ENCODE data around the gene CD34. TPM values are rescaled to one million over a fixed set of nuclear protein-coding genes. Genes with fewer than 3 reads are reported as not detected.

Gene CD34
- total RNA-seq, 1 donor from 2014 or later = not detected

DNA sequence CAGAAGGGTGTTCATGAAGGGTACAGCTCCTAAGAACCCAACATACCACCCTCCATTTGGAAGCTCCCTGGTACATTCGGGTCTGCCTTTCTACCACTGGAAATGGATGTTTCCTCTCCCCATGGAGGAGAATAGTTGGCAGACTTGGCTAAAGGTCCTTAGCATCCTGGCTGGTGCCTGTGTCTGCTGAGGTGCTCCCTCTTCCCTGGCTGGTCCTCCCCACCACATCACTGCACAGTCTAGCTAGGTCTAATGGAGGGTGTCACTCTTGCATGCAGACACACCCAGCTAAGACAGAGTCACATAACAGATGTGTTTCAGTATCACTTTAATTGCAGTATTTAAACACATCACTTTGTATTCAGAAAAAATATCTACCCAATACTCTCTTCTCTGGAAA, 24.7 kb downstream of the CD34 start:
- H3K4me3 ChIP-seq (ENCODE audit: low read depth, low read length) = no peak overlapping the region
- no peak for DNase-seq (ENCODE audit: low read depth)
- TF ChIP-seq, protein P1, sequence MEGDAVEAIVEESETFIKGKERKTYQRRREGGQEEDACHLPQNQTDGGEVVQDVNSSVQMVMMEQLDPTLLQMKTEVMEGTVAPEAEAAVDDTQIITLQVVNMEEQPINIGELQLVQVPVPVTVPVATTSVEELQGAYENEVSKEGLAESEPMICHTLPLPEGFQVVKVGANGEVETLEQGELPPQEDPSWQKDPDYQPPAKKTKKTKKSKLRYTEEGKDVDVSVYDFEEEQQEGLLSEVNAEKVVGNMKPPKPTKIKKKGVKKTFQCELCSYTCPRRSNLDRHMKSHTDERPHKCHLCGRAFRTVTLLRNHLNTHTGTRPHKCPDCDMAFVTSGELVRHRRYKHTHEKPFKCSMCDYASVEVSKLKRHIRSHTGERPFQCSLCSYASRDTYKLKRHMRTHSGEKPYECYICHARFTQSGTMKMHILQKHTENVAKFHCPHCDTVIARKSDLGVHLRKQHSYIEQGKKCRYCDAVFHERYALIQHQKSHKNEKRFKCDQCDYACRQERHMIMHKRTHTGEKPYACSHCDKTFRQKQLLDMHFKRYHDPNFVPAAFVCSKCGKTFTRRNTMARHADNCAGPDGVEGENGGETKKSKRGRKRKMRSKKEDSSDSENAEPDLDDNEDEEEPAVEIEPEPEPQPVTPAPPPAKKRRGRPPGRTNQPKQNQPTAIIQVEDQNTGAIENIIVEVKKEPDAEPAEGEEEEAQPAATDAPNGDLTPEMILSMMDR (conservative IDR thresholded peaks at IDR 0.05; ENCODE audit: low read depth, low read length) = no peak

GRCh38 chr1:207885129-207886032, 25.5 kb downstream of the CD34 start:
- TF ChIP-seq, protein P1 (conservative IDR thresholded peaks at IDR 0.05; ENCODE audit: low read depth, low read length) = peak; percentile 96
- no peak for DNase-seq (ENCODE audit: low read depth)
- no peak overlapping the region for H3K4me3 ChIP-seq (ENCODE audit: low read depth, low read length)

DNA sequence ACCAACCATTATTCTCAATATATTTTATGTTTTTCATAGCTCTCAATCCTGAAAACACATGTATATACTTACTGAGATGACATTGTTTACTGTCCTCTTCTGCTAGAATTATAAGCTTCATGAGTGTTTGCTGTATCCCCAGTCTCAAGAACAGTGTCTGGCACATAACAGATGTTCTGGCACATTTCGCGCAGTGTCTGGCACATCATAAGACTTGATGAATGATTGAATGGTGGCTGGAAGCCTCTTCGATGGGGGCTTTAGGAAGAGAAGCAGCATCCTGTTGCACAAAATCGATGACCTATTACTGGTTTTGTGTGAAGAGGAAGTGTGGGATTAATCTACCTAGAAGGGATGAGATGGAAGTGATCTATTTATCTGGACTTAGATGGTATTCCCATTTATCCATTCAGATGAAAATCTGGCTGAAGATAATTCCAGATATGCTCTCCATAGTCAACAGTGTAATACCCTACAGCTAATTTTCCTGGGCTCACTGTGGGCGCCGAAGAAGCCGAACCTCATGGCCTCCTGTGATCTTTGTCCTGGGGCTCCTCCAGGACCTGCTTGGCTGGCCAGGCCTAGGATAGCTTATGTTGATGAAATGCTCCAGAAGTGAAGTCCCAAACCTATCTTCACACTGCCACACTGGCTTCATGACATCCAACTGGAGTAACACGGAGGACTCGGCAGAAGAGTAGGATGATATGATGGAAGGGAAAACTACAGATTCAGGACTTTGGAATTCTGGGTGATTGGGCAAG, 26.5 kb downstream of the CD34 start:
- DNase-seq (ENCODE audit: low read depth) = no peak
- H3K4me3 ChIP-seq (ENCODE audit: low read depth, low read length) = no peak overlapping the region
- TF ChIP-seq, protein P1 (conservative IDR thresholded peaks at IDR 0.05; ENCODE audit: low read depth, low read length) = no peak

DNA sequence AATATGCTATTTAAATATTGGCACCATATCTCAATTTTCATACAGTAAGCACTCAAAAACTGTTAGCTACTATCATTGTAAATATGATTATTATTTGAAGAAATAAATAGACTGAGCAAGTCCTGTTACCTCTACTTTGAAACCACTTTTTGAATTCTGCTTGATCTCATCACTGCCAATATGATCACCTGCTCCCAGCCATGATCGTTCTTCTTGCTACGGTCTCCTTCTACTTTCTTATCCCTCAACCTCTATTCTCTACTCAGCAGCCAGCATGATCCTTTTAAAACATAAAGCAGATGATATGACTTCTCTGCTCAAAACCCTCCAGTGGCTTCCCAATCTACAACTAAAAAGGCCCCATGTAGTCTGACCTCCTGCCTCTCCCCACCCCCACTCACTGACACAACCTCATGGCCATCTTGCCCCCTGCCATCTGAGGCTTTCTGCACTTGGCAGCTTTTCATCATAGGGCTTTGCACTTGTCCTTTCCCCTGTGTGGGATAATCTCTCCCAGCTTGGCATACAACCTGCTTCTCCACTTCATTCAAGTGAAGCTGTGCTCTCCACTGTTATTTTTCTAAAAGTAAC, 27.2 kb downstream of the CD34 start:
- TF ChIP-seq, protein P1 (conservative IDR thresholded peaks at IDR 0.05; ENCODE audit: low read depth, low read length) = no peak
- no peak for DNase-seq (ENCODE audit: low read depth)
- H3K4me3 ChIP-seq (ENCODE audit: low read depth, low read length) = no peak overlapping the region

- H3K4me3 ChIP-seq (ENCODE audit: low read depth, low read length) = no peak overlapping the region
- TF ChIP-seq, protein P1 (conservative IDR thresholded peaks at IDR 0.05; ENCODE audit: low read depth, low read length) = no peak
- no peak for DNase-seq (ENCODE audit: low read depth)
These were observed 27.7 kb downstream of the CD34 start for GRCh38 chr1:207883104-207883651.

DNA sequence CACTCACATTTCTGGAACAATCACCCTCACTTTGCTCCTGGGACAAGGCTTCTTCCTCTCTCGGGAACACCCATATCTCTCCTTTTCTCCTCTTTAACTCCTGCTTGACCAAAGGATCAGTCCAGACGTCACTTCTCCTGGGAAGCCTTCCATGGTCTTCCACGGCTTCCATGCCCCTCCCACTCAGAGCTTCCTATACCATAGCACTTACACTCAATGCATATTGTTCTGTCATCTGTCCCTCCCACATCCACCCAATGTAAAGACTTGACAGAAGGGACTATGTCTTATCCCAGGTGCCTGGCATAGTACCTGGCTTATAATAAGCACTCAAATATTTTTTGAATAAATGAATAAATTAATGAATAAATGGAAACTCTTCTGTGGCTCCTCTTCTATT, 28.2 kb downstream of the CD34 start:
- TF ChIP-seq, protein P1 (conservative IDR thresholded peaks at IDR 0.05; ENCODE audit: low read depth, low read length) = no peak
- no peak for DNase-seq (ENCODE audit: low read depth)
- no peak overlapping the region for H3K4me3 ChIP-seq (ENCODE audit: low read depth, low read length)

All from epithelial cell of proximal tubule (primary cell).